Stimulated activated CD4-positive, alpha-beta T cell treated with anti-CD3 and anti-CD28 coated beads, Interleukin-15, amount 100 ng/mL, for 1 hour (primary cell): ENCODE results near the gene CC2D1A.

ENCODE experiments used
- DNase-seq, 2 donors: peaks; one replicate each; pipeline ENCODE4 v3.0.0-alpha.2; 2020; ENCODE audit warnings: low read depth in 1 of 2, low spot score in 1 of 2

CC2D1A gene

DNA sequence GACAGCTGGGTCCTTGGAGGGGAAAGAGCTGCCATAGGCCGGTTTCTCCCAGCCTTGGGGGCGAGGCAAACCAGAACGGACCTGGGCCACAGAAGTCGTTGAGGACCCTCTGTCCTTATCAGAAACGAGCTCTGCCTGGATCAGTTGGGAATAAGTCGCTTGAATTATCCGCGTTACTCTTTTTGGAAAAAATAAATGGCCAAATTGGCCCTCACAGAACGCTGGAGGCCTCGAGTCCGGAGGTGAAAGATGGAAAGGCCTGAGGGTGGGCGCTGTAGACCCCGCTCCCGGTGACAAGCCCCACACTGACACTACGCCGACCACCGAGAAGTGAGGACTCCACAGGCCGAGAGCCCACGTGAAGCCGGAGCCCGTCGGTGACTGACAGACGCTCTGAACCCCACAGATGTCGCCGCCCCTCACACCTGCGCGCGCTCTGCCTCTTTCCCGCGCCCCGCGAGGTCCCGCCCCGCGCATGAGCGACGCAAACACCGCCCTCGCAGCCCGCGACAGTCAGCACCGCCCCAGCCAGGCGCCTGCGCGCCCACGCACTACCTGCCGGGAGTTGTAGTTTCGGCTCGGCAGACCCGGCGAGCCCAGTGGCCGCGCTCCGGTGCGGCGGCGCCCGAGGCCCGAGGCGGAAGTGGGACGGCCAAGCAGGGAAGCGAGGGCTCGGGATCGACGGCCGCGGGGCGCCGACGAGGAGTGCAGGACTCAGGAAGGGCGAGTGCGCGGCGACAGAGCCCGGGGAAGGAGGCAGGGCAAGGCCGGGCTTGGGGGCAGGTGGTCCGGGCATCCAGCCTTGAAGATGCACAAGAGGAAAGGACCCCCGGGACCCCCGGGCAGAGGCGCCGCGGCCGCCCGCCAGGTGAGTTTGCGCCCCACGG lies at the start of gene CC2D1A, which contains the start of gene BRME1:
Gene CC2D1A, plus strand, starts transcription at position 568 of the 887 bp plus-strand sequence. Its CDS starts 241 bp downstream, at position 809.
Gene BRME1, minus strand, starts transcription at position 484 of the 887 bp plus-strand sequence. CDS start 1,225 bp downstream, outside the sequence.
- peak; percentile 84 to 95 for DNase-seq

DNA sequence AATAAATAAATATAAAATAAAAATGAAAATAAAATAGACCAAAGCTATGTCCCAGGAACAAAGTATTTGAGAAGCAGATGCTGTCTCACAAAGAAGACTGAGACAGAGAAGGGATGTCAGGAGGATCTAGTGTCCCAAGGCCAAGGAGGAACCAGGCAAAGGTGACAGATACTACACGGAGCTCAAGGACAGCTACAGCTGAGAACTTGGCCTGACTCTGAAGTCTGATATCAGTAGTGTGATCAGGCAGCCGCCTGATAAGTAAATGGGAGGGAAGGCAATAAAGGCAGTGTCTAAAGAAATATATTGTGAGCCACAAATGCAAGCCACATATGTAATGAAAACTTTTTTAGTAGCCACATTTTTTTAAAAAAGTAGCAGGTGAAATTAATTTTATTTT lies 49.5 kb upstream of the CC2D1A start:
- DNase-seq: no peak

DNA sequence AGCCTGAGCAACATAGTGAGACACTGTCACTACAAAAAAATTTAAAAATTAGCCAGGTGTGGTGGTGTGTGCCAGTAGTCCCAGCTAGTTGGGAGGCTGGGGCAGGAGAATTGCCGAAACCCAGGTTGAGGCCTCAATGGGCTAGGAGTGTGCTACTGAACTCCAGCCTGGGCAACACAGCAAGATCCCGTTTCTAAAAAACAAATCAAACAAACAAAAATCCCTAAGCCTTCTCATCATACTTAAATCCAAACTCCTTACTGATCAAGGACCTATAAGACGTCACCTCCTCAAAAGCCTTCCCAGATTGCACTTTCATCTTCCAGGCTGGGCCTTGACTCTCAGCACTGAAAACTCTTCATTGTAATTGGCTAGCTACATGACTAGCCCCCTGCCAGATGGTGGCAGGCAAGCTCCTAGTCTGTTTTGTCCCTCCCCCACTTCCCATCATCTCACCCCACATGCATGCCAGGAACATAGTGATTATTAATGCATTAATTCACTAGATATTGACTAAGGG lies 46.6 kb upstream of the CC2D1A start:
- no peak for DNase-seq

DNA sequence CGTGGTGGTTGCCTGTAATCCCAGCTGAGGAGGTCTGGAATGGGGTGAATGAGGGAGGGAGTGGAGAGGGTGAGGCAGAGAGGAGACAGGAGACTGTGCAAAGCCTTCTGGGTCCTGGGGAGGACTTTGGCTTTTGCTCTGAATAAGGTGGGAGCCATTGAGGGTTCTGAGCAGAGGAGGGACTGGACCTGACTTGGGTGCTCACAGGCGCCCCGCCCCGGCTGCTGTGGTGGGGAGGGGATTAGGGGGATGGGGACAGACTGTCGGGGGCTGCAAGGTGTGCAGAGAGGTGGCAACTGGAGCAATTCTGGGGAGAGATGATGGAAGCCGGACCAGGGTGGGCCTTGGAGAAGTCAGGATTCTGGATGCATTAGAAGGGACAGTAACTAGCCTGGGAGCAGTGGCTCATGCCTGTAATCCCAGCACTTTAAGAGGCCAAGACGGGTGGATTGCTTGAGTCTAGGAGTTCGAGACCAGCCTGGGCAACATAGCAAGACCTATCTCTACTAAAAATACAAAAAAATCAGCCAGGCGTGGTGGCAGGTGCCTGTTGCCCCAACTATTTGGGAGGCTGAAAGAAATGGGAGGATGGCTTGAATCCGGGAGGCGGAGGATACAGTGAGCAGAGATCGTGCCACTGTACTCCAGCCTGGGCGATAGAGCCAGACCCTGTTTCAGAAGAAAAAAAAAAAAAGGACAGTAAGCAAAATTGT lies 45.2 kb upstream of the CC2D1A start:
- DNase-seq: no peak

DNA sequence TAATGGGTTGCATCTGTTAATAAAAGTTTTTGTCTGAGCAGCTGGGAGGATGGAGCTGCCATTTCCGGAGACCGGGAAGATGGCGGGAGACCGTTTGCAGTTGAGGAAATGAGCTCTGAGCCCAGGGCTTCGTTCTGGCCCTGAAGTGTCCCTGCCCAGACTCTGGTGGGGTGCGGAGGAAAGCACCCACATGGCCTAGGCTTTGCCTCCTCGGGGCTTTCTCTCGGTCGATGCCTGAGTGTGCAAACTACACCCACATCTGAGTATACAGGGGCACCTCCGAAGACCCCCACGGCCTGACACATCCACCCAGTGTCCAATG lies 44.6 kb upstream of the CC2D1A start:
- DNase-seq: no peak

DNA sequence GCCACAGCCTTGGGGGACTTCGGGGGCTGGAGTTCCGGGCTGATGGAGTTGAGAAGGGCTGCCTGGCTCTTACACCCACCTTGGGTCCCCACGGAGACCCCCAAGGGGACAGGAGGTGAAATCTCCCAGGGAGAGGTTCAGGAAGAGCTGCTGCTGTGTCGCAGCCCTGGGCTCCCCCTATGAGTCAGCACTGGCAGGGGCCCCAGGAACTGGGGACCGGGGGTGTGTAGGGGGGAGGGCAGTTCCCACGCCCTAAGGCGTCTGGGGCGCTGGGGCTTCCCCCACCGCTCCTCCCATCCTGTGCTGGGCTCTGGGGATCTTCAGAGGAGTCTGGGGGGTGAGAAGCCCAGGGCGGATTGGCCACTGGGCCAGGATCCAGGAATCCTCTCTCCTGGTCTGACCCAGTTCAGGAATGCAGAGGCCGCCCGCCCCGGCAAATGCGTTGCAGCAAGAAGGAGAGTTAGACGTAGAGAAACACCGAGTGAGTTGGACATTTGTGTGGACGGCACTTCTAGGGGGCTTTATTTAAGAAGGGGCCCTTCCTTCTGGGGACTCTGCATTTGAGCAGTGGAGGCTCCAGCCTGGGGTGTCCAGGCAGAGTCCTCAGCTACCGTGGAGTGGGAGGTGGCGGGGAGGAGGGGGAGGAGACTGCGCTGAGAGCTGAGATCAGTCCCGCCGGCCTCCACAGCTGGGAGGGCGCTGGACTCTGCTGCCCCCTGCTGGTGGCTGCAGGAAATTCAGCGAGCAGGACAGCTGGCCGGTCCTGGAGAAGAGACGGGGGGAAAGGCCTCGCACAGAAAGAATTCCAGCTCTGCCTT lies 44.1 kb upstream of the CC2D1A start:
- DNase-seq: peak; percentile 78 to 80

DNA sequence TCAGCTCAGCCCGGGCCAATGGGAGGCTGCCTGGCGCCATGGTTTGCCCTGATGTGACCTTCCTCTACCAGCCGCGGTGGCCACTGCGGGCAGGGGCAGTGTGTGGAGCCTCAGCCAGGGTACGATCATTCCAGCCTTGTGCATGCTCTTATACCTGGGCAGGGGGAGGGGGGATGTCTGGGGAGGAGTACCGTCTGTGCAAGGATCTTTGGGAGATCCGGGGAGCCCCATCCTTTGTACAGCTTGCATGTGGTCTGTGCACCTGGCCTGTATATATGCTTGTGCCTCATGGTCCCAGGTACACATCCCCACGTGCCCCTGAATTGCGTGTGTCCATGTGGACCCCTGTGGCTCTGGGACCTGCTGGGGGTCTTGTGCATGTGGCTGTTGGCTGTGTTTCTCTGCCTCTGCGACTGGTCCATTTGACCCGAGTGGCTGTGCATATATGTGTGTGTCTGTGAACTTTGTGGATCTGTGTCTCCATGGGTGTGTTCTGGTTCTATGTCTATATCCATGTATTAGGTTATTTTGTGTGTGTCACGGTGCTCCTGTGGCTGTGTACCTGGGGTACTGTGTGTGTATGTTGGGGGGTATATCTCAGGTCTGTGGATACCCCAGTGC lies 41.8 kb upstream of the CC2D1A start:
- no peak for DNase-seq

DNA sequence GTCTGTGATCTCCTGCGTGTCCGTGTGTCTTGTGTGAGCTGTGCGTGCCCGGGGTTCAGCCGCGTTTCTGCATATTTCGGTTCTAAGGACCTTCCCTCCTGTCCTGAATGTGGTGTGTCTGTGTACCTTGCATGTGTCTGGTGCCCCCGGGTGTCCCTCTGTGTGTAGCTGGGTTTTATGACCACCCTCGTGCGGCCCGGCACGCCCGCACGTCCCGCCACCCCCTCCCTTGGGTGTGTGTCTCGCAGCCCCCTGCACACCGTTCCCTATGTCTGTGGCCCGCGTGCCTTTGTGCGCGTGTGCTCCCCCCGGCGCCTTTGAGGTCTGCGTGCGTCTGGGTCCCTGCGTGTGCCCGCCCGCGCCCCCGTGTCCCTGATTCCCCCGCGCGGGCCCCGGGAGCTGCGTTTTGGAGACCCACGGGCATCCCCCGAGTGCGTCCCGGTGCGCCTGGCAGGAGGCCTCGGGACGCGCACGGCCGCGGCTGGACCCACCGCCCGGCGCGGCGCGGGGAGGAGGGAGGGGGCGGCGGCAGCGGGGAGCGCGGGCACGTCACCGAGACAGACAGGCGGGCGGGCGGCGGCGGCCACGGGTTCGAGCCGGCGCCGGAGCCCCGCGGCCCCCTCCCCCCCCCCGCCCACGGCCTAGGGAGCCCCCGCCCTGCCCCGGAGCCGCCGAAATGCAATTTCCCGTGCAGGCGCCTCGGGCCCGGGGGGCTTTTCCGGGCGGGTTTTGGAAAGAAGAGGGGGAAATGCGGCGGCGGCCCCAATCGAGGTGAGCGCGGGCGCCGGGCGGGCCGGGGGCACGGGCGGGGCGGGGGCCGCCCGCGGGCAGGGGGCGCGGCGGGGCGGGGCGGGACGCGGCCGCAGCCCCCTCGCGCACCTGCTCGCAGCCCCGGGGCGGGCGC lies 41.1 kb upstream of the CC2D1A start:
- no peak for DNase-seq

DNA sequence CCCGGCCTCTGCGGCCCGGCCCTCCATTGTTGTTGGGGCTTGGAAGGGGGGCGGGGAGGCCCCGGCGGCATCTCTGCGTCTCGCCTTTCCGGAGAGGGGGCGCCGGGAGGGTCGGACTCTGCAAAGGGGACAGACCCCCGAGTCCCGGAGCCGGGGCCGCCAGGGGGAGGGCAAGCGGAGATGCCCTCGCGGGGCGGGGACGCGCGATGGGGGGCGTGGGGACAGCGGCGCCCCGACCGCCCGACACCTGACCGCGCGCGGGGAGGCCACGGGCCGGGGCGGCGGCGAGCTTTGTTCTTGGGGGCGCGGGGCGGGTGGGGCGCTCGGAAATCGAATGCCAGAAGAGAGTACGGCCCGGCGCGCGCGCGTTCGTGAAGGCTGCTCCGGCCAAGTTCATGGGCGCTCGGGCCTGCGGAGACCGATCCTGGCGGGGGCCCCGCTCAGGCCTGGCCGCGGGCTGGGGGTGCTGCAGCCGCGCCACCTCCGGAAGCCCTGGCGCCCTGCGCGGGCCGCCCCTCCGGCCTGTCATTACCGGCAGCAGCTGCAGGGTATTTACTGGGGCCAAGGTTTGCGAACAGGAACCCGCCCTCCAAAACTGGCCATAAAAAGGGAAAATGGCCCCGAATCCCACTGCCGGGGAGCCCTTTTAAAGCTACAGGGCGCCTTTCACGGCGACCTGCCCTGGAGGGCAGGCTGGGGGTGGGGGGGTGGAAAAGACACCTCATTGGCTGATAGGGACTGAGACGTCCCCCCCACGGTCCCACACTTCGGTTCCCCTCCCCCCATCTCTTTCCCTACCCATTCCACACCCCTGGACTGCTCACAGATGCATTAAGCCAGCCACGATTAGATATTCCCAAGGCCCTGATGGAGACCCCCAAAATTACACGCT lies 40.2 kb upstream of the CC2D1A start:
- no peak for DNase-seq

DNA sequence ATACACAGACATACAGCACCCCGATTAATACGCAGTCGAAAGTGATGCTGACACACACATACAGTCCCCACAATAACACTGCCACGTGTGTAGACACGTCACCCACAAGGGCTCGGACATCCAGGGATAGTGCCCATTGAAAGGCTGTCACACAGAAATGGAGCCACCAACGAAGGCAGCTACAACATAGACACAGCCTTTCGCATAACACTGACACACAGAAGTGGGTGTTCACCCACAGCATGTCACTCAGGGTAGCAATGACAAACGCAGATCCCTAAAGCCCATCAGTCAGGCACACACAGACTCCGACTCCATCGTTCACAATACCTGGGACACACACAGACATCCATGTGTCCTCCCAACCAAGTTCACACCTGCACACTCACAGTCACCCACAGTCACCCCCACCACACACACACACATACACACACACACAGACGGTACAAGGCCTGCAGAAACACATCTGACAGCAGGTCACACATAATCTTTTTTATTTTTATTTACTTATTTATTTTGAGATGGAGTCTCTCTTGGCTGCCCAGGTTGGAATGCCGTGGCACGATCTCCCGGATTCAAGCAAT lies 39.4 kb upstream of the CC2D1A start:
- DNase-seq: no peak

DNA sequence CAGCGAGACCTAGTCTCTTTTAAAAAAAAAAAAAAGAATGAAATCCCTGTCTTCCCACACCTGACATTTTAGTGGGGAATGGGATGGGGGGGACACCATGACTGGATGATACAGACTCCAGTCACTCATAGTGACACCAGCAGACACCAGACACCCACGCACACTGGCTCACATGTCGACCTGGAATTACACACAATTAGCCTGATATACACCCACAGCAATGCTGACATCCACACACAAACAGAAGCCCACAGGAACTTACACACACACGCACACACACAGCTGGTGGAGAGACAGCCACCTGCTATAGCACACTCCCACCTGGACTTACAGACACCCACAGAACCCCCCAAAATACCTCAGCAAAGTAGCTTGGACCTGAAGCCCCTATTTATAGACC lies 37.3 kb upstream of the CC2D1A start:
- no peak for DNase-seq

DNA sequence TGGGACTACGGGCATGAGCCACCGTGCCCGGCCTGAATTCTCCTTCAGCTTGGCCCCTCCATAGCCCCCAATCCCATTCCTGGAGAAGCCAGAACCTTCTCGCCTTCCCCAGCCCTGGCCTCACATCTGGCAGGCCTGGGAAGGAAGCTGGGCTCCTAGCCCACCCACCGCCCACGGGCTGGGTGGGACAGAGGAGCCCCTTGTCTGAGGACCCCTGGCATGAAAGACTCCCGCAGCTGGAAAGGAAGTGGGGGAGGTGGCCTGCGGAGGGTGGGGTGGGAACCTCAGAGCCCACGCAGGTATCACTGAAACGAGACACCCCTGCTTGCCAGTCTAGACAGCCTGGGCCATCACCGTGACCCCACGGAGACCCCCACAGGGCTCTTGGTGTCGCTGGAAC lies 36.7 kb upstream of the CC2D1A start:
- DNase-seq: no peak

DNA sequence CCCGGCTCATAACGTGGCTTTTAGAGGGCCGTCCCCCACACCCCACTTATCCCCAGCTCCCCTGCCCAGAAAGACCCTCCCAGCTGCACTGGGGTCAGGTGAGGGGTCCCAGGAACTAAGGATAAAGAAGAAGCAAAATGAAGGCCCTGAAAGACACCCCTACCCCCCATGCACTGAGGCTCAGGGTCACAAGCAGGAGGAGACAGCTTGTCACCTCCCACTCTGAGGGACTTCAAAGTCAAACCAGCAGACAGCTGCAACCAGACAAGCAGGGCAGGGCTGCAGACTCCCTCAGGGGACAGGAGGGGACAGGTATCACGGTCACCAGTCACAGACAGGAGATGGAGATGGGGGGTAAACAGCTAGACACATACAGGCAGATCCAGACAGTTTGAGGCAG lies 35.1 kb upstream of the CC2D1A start:
- no peak for DNase-seq

DNA sequence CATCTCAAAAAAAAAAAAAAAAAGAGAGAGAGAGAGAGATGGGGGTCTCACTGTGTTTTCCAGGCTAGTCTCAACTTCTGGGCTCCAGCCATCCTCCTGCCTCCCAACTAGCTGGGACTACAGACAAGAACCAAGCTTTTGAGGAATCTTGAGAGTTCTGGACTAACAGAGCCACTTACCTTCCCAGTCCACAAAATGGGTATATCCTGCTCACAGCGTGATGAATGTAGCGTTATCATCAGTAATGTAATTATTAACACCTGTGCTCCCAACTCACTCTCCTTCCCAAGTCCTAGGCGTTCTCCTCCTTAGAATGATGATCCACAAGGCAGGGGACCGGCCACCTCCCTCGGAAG lies 33.7 kb upstream of the CC2D1A start:
- DNase-seq: no peak

DNA sequence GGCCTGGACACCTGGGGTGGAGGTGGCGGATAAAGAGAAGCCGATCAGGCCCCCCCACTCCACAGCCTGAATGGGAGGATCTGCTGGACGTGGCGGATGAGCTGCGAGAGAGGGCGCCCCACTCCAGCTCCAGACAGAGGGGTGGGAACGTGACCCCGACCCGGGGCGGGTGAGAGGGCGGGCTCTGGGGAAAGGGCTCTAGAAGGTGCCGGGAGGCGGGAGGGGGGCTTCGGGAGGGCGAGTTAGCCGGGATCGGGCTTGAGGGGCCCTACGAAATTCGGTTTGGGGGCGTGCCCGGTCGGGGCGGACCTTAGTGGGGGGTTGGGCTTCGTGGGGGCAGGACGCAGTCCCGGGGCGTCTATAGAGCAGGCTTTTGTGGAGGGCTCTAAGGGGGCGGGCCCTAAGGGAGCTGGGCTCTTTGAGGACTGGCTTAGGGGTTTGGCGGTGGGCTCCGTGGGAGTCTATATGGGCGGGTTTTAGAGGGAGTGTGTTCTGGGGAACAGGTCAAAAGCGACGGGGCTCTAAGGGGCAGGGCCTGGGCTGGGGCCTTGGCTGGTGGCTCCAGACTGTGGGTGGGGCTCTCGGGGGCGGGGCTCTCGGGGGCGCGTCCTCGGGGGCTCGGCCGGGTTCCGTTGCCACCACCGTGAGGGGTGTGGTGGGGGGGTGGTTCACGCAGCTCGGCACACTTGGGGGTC lies 33.2 kb upstream of the CC2D1A start:
- no peak for DNase-seq

DNA sequence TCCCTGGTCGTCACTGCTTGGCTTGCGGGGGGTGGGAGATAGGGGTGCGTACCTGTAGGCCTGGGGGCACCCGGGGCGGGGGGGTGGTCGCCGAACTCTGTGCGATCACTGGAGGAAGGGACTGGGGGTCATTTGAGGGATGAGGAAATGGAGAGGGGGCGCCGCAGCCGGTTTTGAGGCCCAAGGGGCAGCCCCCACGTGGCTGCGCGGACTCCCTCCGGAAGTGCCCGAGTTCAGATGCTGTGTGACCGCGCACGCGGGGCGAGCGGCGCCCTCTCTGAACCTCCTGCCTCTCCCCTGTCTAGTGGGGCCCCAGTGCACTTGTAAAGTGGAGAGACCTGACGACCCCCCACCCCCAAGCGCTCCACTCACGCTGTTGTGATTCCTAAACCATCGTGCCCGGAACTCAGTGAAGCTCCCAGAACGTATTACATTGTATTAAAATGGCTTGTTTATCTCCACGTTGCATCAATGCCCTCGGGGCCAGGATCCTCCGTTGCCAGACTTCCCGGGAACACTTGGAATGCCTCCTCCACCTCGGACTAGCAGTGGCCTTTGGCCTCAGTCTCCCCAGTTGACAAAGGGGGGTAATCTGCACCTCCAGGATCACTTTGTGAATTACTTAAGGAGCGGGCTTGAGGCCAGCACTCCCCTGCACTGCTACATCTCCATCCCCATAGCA lies 32.0 kb upstream of the CC2D1A start:
- DNase-seq: no peak

DNA sequence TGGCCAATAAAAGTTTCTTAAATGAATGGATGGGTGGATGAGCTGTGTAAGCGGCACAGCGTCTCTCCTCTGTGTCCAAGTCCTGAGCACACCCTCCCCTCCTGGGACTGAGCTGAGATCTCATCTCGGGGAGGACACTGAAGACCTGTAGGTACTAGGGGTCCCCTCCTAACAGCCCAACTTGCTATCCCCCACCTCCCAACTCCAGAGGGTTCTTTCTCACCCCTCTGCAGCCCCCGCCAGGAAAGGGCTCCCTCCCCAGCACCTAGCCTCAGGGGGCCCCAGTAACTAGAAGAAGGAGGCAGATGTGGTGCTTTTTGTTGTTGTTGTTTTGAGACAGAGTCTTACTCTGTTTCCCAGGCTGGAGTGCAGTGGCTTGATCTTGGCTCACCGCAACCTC lies 30.2 kb upstream of the CC2D1A start:
- no peak for DNase-seq
